ENCODE results near the gene ZNF232.
"Not testable (repeated sequence)": the region's sequence is repeated elsewhere in the genome, so short reads cannot be mapped to it uniquely, and the experiment has no call there.

The ZNF232 gene

DNA sequence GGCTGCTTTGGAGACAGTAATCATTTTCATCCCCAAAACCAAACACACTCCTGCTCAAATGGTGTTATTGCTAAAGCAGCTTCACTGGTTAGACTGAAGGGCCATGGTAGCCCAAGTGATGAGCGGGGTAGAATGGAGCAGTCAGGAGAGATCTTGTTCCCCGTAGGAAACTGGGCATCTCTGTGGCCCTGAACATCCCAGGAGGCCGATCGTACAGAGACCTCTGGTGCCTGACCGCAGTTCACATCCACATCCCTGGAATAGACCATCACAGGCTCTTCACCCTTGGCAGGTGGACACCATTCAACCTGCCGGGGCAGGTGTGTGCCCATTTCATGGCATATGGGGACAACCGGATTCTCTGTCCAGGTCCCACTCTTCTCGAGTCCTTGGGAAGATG, 18.1 kb upstream of the ZNF232 start:
- DNase-seq = not testable (repeated sequence)

DNA sequence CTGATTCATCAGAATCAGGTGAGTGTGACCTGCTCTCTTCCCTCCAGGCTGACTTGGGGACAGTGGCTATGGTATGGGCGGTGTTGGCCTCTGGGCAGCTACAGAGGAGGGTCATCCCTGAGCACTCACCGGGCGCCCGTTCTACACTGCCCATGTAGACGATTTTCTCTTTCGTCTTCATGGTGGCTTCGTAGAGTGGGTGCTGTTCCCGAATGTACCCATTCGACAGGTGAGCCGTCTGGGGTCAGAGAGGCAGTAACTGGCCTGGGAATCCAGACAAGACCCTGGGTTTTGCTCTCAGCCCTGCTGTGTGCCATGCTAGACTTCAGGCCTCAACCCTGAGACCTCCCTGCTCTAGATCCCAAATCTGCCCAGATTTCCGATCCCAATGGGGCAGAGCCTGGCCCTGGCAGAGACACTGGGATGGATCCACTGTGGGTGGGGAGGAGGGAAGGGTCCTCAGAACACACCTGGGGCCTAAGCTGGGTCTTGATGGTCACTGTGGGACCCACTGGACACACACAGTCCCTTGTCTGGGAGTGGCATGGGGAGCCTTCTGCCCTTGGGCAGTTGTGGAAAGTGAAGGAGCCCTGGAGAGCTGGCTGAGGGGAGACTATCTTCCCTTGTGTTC, 17.3 kb upstream of the ZNF232 start:
- no peak for DNase-seq

DNA sequence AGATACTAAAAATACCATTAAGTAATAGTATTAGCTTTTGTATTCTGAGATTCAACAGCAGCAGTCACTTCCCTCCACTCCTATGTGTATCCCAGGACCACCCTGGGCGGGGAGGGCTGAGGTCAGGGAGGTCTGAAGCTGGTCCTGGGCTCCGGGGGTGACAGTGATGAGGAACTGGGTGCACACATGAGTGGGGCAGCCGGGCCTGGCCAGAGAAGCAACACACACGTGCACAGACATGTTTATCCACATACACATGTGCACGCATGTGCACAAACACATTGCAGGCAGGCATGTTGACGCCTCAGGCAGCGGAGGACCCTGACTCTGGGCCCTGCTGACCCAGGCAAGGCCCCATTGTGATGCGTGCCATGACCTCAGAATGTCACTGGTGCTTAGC, 16.7 kb upstream of the ZNF232 start:
- DNase-seq = not testable (repeated sequence)

DNA sequence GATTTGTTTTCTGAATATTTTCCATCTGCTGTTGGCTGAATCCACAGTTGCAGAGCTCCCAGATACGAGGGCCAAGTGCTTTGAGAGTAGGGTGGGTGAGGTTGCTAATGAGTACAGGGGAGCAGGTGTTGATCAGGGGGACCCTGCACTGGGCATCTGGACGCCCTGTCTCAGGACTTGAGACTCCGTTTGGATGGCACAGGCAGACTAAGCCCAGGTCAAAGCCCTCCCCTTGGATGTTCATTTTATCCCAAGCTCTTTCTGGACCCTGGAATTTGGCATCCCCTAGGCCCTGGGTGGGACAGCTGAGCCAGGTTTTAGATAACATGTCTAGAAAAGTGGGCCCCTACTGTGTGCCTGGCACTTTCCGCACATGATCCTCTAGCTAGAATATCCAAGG, 16.2 kb upstream of the ZNF232 start:
- DNase-seq = no peak

DNA sequence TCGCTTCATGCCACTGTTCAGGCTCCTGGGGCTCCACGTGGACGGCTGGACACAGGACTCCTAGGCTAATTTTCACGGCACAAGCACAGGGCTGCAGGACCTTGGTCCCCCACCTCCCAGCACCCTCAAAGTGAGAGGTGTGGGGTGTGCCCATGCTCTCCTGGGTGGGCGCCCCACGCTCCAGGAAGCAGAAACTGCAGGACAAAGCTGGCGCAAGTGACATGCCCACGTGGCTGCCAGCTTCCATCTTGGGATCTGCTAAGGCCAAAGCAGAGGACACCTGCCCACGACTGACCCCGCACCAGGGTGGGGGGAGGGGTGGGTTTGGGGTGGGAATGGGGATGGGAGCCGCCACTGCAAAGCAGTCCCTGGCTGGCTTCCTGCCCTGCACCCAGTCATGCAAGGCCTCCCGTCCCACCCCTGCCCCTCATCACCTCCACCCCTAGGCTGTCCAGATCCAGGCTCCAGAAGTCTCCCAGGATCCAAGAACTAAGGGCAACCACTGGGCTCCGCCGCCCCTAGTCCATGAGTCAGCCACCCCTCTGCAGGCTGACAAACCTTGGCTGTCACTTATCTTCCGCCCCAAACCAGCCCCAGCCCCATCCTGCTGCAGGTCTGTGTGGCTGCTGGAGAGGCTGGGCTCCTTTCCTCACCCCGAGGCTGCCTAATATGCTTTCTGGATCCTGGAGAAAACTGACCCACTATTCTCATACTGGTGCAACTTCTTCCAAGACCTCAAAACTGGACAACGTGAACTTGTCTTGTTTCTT, 15.2 kb upstream of the ZNF232 start:
- no peak for DNase-seq

DNA sequence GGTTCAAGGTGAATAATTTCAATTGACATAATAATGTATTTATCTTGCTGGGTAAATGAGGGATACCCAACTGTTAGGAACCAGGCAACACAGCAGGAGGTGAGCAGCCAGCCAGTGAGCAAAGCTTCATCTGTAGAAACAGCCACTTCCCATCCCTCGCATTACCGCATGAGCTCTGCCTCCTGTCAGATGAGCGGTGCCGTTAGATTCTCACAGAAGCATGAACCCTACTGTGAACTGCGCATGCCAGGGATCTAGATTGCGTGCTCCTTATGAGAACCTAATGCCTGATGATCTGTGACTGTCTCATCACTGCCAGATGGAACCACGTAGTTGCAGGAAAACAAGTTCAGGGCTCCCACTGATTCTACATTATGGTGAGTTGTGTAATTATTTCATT, 13.2 kb upstream of the ZNF232 start:
- not testable (repeated sequence) for DNase-seq

DNA sequence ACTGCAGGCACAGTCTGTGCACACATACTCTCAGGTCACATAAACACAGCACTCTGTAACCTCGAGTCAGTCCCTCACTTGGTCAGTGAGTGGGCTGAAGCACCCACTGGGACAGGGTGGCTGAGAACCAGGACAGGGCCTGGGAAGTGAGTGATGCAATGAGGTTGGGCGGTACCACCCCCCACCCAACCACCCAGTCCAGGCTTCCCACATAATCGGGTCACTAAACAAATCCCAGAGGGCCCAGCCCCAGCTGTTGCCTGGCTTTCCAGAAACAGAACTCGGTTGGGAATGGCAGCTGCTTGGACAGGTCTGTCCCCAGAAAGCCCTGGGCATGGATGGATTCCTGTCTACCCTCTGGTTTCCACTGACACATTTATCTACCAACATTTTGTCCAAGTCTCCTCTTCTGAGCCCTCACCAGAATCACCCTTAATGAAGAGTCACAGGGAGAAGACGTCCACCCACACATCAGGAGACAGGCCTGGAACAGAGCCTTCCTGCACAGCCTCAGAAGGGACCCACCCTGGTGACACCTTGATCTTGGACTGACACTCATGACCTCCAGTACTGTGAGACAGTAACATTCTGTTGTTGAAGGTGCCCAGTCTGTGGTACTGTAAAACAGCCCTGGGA, 12.6 kb upstream of the ZNF232 start:
- not testable (repeated sequence) for DNase-seq

DNA sequence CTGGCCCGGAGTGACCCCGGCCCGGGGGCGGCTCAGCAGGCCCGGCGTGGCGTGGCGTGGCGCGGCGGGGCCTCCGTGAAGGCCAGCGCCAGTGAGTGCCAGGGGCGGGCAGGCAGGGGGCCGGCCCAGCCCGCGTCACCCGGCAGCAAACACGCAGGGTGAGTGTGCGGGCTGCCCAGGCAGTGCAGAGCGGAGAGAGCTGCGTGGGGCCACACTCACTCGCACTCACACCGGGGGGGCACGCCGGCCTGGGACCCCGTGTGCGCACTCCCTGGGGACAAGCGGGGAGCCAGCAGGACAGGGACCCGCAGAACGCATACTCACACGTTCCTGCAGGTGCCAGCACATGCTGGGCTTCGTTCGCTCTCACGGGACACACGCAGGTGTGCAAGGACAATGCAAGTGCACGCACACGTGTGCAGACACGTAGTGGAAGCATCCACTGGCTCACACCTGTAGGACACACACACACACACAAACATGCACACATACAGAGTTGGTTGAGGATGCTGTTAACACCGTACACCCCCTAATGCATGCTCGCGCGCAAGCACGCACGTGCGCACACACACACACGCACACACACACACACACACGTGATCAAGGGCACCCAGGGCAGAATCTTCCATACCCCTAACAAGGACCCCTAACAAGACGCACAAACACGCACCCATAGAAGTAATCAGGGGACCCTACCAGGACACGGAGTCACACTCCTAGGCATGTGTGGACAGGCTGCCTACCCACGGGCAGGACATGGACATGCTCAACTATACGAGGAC, 11.9 kb upstream of the ZNF232 start:
- no peak for DNase-seq

DNA sequence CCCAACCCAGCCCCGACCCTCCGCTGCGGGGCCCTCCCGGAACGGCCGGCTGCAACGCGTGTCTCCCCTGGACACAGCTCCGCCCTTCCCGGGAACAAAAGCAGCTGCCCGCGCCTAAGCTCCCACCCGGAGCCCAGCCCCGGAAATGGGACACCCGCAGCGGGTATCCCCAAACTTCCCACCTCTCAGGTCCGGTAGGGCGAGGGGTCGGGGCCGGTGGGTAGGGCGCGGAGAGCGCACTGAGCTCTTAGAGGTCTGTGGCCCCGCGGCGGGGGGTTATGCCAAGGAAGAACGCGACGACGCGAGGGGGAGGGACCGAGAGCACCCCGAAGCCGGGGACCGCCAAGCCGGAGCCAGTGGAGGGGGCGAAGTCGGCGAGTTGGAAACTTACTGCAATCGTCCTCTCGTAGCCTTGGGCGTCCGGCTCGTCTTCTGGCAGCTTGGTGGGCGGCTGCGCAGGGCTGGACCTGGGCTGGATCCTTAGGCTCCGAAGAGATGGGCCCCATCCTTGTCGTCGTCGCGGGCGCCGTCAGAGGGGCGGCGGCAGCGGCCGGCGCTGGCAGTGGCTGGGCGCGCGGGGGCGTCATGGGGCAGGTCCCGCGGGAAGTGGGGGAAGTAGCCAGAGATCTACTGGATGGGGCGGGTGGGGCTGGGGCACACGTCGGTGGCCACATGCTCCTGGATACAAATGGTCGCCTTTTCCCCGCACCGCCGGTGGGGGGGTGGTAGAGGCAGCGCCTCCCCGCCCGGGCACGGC, 11.1 kb upstream of the ZNF232 start:
- DNase-seq = no peak

DNA sequence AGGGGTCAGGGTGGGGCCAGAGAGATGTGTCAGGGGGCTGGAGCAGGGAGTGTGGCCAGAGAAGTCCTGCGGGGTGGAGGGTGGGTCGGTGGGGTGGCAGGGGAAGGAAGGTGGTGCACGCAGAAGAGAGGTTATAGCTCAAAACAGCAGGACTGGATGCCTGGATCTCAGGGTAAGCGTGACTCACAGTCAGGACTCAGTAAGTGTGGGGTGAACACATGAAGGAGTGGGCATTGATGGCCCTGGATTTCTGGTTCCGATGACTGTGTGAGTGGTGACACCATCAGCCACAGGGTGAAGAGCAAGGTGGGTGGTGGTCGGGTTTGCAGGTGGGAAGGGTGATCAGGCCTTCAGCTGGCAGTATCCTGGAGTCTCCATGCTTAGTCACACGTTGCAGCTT, 10.4 kb upstream of the ZNF232 start:
- not testable (repeated sequence) for DNase-seq

DNA sequence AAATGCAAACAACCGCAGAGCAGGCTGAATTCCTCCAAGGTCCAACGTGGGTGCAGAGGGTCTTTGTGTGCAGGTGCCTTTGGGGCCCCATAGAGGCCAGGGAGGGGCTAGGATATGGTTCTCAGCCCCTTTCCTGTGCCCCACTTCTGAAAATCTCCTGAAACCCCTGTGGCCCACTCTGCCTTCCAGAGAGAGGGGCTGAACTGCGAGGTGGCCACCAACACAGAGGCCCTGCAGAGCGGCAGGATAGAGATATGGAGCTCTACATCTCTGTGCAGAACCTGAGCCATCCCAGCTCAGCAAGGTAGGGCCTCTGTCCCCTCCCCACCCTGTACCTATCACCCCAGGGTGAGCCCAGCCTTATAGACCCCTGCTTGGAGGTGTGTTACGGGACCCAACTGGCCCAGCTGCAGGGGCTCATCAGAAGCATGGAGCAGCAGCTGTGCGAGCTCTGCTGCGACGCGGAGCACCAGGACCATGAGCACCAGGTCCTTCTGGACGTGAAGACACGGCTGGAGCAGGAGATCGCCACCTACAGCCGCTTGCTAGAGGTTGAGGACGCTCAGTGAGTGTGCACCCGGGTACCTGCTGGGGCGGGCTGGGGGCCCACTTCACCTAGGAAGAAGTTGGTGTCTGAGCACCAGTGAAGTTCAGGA, 9.6 kb upstream of the ZNF232 start:
- no peak for DNase-seq

DNA sequence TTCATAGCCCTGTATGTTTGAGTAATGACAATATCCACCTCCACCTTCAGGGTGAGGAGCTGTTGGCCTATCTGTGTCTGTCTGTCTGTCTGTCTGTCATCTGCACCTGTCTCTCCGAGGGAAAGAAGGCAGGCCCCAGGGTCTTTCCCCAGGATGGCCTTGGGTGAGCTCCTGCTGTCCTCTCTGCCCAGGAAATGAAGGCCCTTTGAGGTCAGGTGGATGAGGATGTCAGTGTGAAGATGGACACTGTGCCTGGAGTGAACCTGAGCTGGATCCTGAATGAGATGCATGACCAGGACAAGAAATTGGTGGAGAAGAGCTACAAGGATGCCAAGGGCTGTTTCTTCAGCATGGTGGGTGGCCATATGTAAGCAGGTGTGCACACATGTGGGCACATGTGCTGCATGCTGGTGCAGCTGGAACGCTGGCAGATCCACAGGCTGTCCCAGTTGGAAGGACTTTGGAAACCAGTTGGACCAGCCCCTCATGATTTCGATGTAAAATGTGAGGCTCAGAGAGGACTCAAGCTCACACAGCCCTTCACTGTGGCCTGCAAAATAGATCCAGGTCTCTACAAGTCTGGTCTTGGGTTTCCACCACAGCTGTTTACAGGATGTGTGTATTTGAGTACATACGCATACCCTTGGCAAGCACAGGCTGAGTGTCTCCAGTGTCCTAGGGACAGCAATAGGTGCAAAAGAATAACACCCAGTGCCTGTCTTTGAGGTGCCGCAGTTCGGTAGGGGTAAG, 8.9 kb upstream of the ZNF232 start:
- not testable (repeated sequence) for DNase-seq

DNA sequence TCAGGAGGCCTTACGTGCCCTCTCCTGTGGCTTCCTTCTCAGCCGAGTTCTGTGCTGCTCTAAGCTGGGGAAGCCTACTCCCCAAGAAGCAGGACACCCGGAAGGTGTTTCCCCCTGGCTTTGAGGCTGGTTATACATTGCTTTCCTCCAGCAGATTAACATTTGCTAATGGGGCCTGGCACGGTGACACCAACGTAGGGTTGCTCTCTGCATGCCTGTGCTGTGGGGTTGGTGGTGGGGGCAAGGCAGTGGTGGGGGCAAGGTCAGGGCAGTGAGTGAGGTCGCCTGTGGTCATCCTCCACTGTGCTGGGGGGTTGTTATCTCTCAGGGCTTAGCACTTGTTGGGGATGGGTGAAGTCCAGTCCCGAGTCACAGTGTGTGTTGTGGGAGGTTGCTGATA, 8.4 kb upstream of the ZNF232 start:
- DNase-seq = no peak

DNA sequence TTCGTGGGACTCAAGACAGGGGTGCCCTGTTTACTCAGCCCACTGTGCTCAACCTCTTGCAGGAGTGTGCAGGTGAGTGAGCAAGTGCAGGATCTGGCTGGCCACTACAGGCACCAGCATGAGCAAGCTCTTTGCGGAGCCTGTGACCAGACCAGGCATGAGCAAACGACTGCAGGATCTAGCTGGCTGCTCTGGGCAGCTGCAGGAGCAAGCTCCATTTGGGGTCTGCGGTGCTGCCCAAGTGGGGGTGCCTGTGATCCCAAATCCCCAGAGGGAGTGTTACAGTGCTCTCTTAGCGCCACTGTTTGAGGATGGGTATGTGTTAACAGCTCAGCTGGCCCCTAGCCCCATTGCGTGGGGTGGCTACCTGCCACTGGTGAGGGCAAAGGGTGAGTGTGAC, 6.5 kb upstream of the ZNF232 start:
- DNase-seq = no peak

DNA sequence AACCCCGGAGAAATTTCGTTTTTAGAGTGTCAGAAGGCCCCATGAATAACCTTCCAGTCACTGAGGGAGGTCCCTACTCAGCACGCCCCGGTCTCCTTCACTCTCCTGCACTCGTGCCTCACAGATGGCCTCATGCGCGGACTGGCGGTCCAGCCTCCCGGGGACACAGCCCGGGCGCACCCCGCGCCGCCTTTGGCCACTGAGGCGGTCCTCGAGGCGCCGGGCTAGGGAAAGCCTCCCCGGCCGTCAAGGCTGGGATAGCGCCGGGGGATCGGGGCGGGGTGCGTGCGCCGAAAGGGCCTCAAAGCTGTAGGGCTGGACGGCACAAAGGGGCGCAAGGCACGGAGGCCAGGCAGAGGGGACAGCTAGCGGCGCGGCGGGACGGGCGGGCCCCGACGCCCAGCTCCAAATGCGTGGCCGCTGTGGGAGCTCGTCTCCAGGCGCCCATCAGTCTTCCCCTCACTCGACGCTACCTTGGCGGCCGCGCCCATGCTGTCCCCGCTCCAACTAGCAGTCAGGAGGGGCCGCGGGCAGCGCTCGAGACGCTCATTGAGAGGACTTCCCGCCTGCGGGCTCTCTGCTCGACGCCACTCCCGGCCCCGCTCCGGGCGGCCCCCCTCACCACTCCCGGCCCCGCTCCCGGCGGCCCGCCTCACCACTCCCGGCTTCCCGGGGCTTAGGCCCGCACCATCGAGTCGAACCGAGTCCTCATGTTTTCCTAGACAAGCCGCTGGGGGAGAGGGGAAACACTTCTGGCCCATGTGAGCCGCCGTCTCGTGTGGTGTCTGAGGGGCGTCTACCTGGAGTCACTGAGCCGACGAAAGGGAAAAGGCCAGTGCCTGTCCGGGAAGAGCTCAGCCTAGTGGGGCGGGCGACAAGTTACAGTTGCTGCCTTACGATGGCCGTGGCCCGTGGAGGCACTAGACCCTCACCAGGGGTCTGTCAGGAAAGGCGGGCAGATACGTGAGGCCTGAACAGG, 4.3 kb upstream of the ZNF232 start, which contains the start of gene USP6:
TSS of gene USP6 (plus strand) at position 360 of the 979 bp plus-strand sequence. CDS start 14,336 bp downstream, outside the sequence.
- DNase-seq = no peak

DNA sequence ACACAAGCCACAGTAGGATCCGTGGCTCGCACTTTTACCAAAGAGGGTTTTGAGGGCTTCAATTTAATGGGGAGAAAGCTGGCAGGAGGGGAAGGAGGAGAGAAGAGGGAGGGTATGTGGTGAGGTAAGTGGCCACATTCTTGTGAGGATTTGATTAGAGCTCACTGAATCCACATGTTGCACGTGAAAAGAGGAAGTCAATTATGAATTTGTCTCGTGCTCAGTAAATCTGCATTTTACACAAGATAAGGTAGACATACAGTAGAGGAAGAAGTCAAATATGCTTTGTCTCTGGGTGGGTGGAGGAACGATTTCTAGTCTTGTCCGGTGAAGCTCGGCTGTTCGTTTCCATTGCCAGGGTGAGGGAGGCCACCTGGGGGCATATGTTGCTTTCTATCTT, 862 bp downstream of the ZNF232 start:
- no peak for DNase-seq

DNA sequence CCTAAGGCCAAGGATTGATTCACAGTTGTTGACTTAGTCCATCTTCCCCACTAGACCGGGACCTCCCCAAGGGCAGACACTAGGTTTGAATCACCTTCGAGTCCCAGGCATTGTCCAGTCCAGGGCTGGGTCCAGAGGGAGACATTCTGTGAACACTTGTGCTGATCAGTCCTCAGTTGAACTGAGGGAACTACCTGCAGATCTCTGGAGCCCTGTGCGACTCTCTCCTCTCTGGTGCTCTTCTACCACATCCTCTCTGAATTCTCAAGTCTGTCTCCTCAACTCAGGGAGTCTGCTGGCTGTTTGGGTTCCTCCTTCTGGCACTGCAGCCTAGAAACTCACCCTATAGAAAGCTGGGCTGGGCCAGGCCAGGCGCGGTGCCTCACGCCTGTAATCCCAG, 10.8 kb downstream of the ZNF232 start:
- DNase-seq = no peak

DNA sequence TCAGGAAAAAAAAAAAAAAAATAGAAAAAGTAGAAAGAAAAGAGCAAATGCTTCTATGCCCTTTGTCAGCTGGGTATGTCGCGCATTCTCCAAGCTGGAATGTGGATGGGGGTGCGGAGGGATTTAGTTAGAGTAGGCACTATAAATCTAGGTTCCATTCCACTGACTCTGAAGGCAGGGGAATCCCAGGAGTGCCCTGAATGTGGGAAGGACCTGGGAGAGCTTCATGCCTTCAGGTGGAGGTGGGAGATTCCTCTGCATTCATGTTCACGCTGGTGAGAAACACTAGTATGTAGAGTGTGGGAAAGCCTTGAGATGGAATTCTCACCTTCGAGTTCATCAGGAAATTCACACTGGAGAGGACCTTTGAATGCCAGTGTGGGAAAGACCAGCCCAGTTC, 12.4 kb downstream of the ZNF232 start:
- DNase-seq = no peak

DNA sequence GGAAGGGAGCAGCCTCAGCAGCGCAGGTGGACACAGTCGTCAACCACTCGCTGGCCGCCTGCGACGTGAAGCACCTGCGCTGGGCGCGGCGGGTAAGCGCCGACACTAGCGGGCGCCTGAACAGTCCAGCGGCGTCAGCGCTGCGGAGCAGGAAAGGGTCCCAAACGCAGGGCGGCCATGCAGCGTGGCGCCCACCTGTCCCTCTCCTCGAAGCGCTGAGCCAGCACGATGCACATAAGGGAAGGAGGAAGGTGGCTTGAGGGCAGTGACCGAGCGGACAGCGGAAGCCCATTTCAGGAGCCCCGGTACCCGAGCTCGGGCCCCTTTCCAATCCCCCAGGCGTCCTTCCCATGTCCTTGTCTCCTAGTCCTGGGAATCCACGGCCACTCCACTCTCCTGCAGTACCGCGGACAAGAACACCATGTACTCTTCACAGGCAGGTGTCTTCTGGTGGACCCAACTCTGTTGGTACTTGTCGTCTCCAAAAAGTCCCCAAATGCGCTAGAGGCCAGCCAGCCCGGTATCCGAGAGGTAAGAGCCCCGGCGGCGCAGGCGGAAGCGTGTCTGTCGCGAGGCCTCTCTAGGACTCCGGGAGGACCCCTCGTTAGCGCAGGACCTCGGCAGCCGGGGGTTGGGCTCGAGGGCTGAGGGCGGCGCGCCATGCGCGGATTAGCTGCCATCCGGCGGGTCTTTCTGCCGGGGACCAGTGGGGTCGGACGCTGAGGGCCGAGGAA, 14.4 kb downstream of the ZNF232 start:
- no peak for DNase-seq
